ENCODE data around the gene GALNT15. TPM values are rescaled to one million over a fixed set of nuclear protein-coding genes. Genes with fewer than 3 reads are reported as not detected.

GALNT15 gene
- total RNA-seq, 1 donor from 2014 or later = 1.3 TPM

DNA sequence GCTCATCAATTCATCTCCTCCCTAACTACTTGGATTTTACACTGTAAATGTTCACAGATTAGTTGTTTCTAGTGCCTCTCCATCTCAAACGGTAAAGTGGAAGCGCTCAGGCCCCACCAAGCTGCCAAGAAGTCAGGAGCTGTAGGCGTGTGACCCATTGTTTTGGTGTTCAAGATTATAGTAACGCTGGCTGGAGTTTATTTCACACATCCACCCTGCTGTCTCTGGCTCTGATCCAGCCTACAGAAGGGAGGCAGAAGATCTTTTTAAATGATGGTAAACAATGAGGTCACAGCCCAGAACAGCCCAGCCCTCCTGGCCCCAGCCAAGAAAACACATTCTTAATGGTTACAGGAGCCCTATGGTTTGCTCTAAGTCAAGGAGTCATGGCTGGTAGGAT lies 25.7 kb upstream of the GALNT15 start:
- DNase-seq (ENCODE audit: low spot score) = peak; percentile 79
- intact Hi-C loops (cut with DNase I) = no loop called here

DNA sequence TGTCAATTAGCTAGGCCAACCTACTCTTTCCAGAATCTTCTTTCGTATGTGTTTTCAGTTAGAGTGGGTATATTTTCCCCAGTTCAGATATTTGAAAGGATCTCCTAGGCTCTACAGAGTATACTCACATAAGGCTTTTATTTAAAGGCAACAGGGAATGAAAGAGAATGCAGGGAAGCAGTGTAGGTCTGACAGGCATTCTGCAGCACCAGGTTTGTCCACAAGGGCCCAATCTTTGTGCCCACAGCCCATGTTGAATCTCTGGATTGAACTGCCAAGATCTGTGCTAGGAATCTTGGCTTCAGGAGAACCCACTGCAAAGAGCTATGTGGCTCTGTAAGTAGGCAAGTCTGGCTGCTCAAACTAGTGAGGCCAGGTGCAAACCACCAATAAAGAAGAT lies 24.2 kb upstream of the GALNT15 start:
- DNase-seq (ENCODE audit: low spot score) = no peak
- intact Hi-C loops (cut with DNase I) = loop anchor here (2.0 kb wide), 1 partner anchor 25 kb away; the partner anchor contains the start of gene GALNT15

DNA sequence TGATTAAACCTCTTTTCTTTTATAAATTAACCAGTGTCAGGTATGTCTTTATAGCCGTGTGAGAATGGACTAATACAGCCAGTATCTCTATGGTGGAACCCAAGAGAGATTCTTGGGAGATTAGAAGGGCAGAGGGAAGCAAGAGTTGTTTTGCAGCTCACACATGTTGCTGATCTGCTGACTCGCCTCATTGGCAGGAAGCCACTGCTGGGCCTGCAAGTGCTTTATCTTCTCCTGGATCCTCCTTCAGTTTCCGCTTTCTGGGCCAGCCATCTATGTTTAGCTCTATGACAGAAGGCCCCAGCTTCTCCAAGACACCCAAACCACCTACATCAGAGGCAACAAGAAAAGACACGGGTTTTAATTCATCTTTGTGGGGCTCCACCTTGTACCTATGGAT lies 23.4 kb upstream of the GALNT15 start:
- DNase-seq (ENCODE audit: low spot score) = peak; percentile 86
- intact Hi-C loops (cut with DNase I) = loop anchor here (2.0 kb wide), 1 partner anchor 24 kb away; the partner anchor contains the start of gene GALNT15

DNA sequence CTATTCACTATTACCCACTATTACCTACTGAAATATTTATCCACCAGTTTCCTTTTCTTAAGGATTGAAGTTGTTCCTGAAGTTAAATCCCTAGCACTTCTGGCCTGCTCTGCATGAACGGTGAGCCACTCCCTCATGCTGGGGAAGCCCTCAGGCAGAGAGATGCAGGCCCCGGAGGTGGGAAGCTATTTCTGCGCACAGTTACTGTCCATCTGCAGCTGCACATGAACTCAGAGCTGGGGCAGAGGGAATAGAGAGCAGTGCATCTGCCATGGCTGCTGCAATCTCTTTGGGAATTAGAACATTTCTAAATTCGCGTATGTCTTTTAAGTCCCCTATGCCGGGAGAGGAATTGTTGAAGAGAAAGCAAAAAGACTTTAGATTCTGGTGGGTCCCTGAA lies 6.3 kb upstream of the GALNT15 start:
- intact Hi-C loops (cut with DNase I) = no loop called here
- no peak for DNase-seq (ENCODE audit: low spot score)

DNA sequence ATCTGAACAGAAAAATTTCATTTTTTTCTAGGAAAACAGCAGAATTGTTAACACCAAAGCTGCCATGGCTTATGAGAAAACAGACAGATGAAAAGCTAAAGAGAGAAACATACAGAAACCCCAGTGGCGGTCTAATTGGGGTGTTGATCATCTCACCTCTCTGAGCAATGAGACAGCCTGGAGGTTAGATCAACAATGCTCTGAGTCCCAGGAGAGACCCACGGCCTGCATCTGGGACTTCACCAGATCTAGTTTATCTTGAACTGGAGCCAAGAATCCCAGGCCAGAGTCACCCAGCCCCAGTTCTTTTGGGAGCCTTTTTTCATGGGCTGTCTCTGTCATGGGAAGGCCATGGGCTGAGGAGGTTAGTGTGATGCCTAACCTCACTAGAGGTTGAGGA lies 3.5 kb upstream of the GALNT15 start:
- intact Hi-C loops (cut with DNase I) = loop anchor here (10.0 kb wide), 1 partner anchor 536 kb away; no protein-coding TSS in a partner anchor
- DNase-seq (ENCODE audit: low spot score) = no peak

DNA sequence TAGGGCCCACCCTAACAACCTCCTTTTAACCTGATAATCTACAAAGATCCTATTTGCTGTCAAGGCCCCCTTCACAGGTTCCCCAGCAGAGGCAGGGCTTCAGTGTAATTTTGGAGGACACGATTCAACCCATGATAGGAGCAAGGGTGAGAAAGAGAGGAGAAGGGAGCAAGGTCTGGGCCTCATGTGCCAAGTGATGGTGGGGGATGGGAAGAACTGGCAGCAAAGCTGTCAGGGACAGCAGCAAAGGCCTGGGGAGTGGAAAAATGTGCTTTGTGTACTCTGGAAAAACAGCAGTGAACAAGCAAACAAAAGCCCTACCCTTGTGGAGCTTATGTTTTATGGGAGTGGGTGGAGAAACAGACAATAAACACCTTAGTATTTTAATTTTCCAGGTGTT lies 2.7 kb upstream of the GALNT15 start:
- DNase-seq (ENCODE audit: low spot score) = no peak
- intact Hi-C loops (cut with DNase I) = loop anchor here (10.0 kb wide), 1 partner anchor 537 kb away; no protein-coding TSS in a partner anchor

DNA sequence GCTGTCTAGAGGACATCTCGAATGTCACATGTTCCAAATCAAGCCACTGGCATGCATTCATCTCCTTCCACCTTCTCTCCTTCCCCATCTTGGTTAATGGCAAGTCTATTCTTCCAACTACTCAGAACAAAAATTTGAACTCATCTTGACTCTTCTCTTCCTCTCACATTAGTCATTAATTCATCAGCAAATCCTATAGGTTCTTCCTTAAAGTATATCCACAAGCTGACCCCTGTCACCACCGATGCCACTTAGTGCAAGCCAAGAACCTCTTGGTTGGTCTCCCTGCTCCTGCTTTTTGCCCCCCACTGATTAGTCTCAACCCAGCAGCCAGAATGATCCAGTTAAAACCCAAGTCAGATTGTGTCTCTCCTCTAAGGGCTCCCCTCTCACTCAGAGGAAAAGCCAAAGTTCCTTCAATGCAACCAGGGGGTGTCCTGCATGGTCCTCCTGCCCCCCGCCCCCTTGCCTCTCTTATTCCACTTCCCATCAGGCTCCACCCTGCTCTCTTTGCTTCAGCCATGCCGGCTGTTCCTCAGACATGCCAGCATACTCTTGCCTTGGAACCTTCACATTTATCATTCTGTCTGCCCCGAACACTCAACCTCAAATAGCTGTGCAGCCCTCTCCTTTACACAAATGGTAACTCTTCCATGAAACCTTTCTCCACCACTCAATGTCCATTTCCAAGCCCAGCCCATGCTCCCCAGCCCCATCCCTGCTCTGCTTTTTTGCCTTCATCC lies 1.0 kb upstream of the GALNT15 start:
- intact Hi-C loops (cut with DNase I) = loop anchor here (2.0 to 10.0 kb wide), 2 partner anchors 23 to 539 kb away; no protein-coding TSS in a partner anchor
- no peak for DNase-seq (ENCODE audit: low spot score)

DNA sequence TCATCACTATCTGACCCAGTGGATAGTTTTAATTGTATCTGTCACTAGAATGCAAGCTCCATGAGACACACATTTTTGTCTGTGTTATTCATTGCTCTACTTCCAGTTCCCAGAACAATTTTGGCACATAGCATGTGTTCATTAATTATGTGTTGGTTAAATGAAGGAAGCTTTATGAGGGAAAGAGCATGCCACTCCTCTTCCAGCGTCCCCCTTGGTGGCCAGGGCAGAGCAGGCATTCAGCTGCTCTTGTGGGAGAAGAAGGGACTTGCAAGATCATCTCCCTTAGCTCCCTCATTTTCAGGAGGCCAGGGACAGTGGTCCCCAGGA lies 489 bp upstream of the GALNT15 start:
- no peak for DNase-seq (ENCODE audit: low spot score)
- intact Hi-C loops (cut with DNase I) = loop anchor here (2.0 to 10.0 kb wide), 2 partner anchors 23 to 539 kb away; no protein-coding TSS in a partner anchor

DNA sequence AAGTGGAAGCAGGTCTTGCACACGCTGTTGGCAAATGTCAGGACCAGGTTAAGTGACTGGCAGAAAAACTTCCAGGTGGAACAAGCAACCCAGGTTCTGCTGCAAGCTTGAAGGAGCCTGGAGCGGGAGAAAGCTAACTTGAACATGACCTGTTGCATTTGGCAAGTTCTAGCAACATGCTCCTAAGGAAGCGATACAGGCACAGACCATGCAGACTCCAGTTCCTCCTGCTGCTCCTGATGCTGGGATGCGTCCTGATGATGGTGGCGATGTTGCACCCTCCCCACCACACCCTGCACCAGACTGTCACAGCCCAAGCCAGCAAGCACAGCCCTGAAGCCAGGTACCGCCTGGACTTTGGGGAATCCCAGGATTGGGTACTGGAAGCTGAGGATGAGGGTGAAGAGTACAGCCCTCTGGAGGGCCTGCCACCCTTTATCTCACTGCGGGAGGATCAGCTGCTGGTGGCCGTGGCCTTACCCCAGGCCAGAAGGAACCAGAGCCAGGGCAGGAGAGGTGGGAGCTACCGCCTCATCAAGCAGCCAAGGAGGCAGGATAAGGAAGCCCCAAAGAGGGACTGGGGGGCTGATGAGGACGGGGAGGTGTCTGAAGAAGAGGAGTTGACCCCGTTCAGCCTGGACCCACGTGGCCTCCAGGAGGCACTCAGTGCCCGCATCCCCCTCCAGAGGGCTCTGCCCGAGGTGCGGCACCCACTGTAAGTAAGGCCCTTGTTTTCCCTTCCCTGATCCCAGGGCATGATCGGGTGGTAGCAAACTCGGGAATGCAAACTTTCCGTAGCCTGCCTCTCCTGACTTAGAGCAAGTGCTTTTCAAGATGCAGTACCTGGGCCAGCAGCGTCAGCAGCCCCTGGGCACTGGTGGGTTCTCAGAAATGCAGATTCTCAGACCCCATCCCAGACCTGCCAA lies 759 bp downstream of the GALNT15 start:
- intact Hi-C loops (cut with DNase I) = loop anchor here (2.0 to 10.0 kb wide), 4 partner anchors 24 to 540 kb away; no protein-coding TSS in a partner anchor

DNA sequence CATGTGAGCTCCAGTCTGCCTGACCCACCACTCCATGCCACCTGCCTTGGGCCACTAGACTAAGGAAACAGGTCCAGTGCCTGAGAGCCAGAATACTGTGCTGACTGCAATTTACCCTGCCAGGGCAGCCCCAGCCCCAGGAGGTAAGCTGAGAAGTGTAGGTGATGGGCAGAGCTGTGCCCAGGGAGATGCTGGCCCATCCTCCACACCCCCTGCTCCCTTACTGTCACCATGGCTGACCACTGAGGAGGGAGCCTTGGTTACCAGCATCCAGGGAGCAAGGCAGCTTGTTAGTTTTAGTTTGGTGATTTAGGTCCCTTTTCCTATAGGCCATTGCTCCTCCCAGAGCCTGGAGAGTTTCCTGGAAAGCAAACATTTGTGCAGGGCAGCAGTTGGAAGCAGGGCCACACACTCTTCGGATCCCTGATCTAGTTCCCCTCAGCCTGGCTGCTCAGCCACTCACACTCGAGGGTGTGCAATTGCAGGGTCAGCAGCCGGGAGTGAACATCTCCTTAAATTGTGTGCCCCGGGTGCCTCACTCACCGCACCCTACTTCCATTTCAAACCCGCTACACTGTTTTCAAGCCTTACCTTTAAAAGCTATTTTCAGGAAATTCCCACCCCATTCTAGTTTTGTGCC lies 2.0 kb downstream of the GALNT15 start:
- intact Hi-C loops (cut with DNase I) = loop anchor here (5.0 to 10.0 kb wide), 3 partner anchors 39 to 542 kb away; no protein-coding TSS in a partner anchor
- no peak for DNase-seq (ENCODE audit: low spot score)

More for the DNA sequence above, 759 bp downstream of the GALNT15 start:
- no peak for DNase-seq (ENCODE audit: low spot score)

DNA sequence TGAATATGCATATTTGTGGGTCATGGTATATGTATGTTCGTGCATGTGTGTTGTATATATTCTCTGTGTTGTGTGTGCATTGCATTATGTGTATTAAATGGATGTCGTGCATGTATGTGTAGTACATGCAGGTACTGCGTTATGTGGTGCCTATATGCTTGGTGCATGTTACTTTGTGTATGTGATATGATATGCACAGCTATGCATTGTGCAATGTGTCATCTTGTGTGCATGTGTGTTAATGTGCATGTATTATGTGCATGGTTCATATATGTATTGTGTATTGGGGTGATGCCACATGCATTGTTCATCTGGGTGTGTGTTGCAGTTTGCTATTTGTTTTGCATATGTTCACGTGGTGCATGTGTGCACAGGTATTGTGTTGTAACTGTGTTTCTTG lies 2.9 kb downstream of the GALNT15 start:
- intact Hi-C loops (cut with DNase I) = loop anchor here (5.0 to 10.0 kb wide), 3 partner anchors 40 to 543 kb away; no protein-coding TSS in a partner anchor
- DNase-seq (ENCODE audit: low spot score) = no peak

DNA sequence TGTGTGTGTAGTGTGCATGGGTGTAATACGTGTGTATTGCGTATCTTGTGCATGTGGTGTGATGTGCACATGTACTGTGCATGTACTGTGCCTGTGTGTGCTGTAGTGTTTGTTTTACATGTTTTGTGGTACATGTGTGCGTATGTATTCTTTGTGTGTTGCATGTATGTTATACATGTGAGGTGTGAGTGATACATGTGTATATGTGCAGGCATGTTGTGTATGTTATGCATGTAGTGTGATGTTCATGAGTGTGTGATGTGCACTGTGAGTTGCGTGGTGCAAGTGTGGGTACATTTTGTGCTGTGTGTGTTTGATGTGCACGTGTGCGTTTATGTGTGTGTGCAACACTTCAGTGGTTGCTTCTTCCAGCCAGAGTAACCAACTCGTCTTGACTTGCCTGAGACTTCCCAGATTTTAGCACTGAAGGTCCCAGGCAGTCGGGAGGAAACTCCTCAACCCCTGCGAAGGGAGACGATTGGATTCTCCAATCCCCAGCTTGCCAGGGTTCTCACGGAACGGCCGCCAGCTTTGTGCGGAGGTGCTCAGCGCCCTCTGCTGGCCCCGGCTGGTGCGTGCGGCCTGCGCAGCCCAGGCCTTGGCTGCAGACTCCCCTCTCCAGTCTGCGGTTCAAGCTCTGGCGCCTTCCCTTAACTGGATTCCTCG lies 3.6 kb downstream of the GALNT15 start:
- intact Hi-C loops (cut with DNase I) = loop anchor here (1.0 to 10.0 kb wide), 5 partner anchors 41 to 543 kb away; no protein-coding TSS in a partner anchor
- peak; percentile 88 for DNase-seq (ENCODE audit: low spot score)

DNA sequence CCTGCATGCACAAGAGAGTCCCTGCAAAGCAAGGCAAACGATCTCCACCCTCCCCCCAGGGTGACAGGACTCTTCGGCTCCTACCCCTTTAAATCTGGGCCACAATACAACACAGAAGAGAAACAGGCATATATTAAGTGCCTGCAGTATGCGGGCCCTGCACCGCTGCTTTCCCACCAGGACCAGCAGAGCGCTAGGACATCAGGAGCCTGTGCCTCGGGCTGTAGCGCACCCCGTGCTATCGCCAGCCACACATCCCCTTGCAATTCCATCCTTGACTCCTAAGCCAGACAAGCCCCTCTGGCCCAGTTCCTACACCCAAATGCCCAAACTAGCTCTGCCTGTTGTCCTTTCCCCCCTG lies 4.1 kb downstream of the GALNT15 start:
- intact Hi-C loops (cut with DNase I) = loop anchor here (1.0 to 10.0 kb wide), 5 partner anchors 41 to 544 kb away; no protein-coding TSS in a partner anchor
- DNase-seq (ENCODE audit: low spot score) = no peak

DNA sequence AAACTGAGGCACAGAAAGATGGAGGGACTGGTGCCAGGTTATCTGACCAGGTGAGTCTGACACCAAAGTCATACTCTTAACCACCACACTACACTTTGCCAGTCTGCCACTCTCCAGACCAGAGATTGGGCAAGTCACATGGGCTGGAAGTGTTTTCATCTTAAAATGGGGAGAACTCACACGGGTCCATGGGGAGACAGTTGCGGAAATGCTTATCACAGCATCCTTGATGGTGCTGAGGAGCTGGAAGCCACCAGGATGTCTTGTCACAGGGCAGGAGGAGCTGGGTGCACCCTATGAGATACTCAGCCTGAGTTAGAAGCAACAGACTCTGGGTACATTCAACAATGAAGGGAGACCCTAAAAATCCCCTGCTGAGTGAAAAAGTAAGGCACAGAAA lies 4.8 kb downstream of the GALNT15 start:
- no peak for DNase-seq (ENCODE audit: low spot score)
- intact Hi-C loops (cut with DNase I) = loop anchor here (5.0 to 10.0 kb wide), 3 partner anchors 42 to 544 kb away; no protein-coding TSS in a partner anchor

DNA sequence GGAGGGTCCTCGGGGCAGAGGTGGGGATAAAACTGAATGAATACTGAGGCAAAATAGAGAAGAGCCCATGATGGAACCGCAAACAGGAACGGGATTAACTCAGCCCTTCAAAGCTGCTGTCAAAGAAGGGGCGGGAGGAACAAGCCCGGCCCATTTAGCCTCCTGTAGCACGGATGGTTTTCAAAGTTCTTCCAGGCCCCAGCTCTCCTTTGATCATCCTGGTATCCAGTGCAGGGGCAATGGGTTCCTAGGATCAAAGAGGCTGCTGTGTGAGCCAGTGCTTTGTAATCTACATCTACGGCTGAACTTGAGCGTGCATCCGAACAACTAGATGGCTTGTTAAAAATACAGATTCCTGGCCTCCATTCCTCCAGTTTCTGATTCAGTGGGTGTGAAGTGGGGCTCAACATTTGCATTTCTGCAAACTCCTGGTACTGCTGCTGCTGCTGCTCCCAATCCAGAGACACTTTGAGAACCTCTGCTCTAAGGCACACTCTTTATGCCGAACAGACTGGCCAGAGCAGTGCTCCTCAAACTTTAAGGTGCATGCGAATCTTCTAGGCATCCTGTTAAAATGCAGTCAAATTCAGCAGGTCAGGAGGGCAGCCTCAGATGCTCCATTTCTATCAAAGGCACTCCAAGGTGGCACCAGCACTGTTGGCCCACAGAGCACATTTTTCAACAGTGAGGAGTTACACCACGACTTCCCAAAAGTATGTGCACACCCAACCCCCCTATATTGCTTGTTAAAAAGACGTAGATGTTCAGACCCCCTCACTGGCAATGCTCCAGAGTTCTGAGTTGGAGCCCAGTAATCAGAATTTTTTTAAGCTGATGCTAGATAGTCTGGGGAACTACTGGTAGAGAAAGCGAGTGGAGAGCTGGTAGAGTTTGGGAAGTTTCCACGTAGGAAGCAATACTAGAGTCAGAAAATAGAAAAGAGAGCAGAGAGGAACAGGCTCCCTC lies 5.6 kb downstream of the GALNT15 start:
- intact Hi-C loops (cut with DNase I) = loop anchor here (5.0 to 10.0 kb wide), 3 partner anchors 43 to 545 kb away; no protein-coding TSS in a partner anchor
- DNase-seq (ENCODE audit: low spot score) = no peak

DNA sequence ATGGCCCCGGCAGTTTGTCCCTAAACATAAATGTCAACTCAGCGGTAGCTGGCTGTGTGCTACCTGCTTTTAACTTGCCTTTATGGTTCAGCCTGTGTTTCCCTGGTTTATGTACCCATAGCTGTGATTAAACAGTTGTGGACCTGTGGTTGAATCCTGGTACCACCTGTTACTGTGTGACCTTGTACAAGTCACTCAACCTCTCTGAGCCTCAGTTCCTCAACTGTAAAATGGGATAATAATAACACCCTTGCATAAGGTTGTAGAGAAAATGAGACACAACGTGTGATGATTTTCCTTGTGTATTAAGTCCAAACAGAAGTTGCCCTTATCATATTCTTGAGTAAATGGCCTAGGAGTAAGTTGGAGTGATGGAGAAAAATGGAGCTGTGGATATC lies 6.3 kb downstream of the GALNT15 start:
- no peak for DNase-seq (ENCODE audit: low spot score)
- intact Hi-C loops (cut with DNase I) = no loop called here

DNA sequence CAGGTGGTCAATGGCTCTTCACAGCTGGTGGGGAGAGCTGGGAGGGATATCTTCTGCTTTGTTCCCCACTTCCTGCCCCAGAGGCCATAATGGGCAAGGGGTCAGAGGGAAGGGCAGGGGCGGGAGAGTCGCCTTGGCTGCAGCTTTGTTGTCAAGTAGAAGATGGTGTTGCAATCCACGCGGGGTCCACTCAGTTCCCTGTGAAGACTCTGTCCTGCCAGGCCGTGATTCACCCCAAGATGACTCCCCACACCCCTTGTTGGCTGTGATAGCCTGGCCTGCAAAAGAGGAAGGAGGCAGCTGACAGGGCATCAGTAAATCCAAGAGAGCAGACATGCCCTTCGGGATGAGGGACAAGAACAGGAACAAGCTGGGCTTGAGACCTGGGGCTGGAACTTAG lies 6.9 kb downstream of the GALNT15 start:
- intact Hi-C loops (cut with DNase I) = no loop called here
- DNase-seq (ENCODE audit: low spot score) = peak; percentile 59

DNA sequence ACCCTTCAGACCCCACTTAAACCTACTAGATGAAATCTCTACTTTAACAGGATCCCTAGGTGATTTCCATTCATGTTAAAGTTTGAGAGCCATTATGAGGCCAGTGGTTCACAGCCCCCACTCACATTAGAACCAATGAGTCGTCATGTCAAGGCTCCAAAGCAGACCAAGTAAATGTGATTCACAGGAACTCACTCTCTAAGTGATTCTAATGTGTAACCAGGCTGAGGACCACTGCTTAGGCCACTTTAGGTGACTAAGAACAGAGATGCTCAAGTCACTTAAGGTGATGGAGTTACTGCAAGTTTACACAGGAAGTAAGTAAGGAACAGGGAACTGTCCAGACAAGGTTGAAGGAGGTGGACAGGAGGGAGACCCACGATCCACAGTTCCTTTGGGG lies 7.7 kb downstream of the GALNT15 start:
- intact Hi-C loops (cut with DNase I) = no loop called here
- peak; percentile 2 for DNase-seq (ENCODE audit: low spot score)

Data from cardiac septum (tissue), 1 donor.